HepG2 (cell line): ENCODE data around the gene GOT2. TPM values are rescaled to one million over a fixed set of nuclear protein-coding genes. Genes with fewer than 3 reads are reported as not detected.
A peak's percentile ranks its signal among the peaks of the same experiment; 100 is the strongest.

Experiments
- ATAC-seq: fragments of 200-7000 bp; cut with Tn5 transposase; 3 replicates; pipeline ENCODE4 v1.9.1; 2020; ENCODE audit warnings: mild to moderate bottlenecking, moderate library complexity
- BruUV-seq: library from RNA; stranded (reverse); fragments of 400-500 nt; replicated peaks from 2 replicates; lab custom pipeline; 2021; lab: Mats Ljungman, UMichigan
- CTCF ChIA-PET: fragments of 300-600 bp; formaldehyde crosslinking; extraction: SDS; loops from one replicate; lab custom pipeline; 2021; ENCODE audit warnings: low total read pairs, inconsistent platforms, low intra/inter-chr PET ratio; lab: Yijun Ruan, JAX
- POLR2A ChIA-PET: fragments of 350-600 bp; sonication (Branson Sonifier 250); formaldehyde crosslinking; loops from one replicate; lab custom pipeline; 2020; ENCODE audit warnings: antibody characterized with exemption, inconsistent platforms; lab: Yijun Ruan, JAX
- DNase-seq: peaks from one replicate; pipeline ENCODE4 v3.0.0-alpha.2; 2015; ENCODE audit warnings: low spot score
- FAIRE-seq: peaks from 3 replicates; lab custom pipeline; 2011; peaks lifted over from hg19 to GRCh38; lab: Jason Lieb, UNC
- H2AFZ ChIP-seq: one replicate; pipeline ENCODE4 v1.6.1; 2011; ENCODE audit warnings: low read length, inconsistent platforms
- H3K27ac ChIP-seq: fragments of 300-600 bp; 3 replicates; pipeline ENCODE4 v1.8.0; 2011; ENCODE audit warnings: mixed run types, mild to moderate bottlenecking, mixed read lengths, low read length, inconsistent platforms; ENCODE audit not compliant: insufficient read depth; ENCODE audit errors: extremely low read length
- H3K27me3 ChIP-seq, 2 experiments: fragments of 200-600 bp in 1 of 2; 2 replicates in 1 of 2; 3 replicates in 1 of 2; pipeline versions ENCODE4 v1.6.0 to v1.8.0; 2011; ENCODE audit warnings: low read length in 2 of 2, mild to moderate bottlenecking in 2 of 2, moderate library complexity in 2 of 2, inconsistent platforms in 1 of 2; ENCODE audit not compliant: insufficient read depth in 2 of 2, control insufficient read depth in 1 of 2
- H3K36me3 ChIP-seq, 2 experiments: fragments of 200-600 bp in 1 of 2; replicated peaks in 1 of 2; 2 replicates in 1 of 2; 3 replicates in 1 of 2; pipeline versions ENCODE4 v1.5.1 to v1.8.0; 2011; ENCODE audit warnings: low read length in 2 of 2, inconsistent platforms in 1 of 2; ENCODE audit not compliant: insufficient read depth in 2 of 2, control insufficient read depth in 1 of 2
- H3K4me1 ChIP-seq: 2 replicates; pipeline ENCODE4 v1.5.1; 2012; ENCODE audit warnings: low read length, inconsistent platforms; ENCODE audit not compliant: insufficient read depth
- H3K4me2 ChIP-seq: 2 replicates; pipeline ENCODE4 v1.6.0; 2011; ENCODE audit warnings: low read depth, low read length, inconsistent platforms
- H3K4me3 ChIP-seq, 3 experiments: fragments of 200-600 bp in 1 of 3; sonication (generic), shearing (Covaris generic) in 1 of 3; replicated peaks in 1 of 3; 2 replicates each; pipeline ENCODE4 v1.5.1; 2011 to 2016; ENCODE audit warnings: low read length in 3 of 3, inconsistent platforms in 2 of 3, low read depth in 2 of 3, mild to moderate bottlenecking in 2 of 3, control low read depth in 1 of 3, mixed read lengths in 1 of 3; ENCODE audit not compliant: insufficient read depth in 1 of 3
- H3K79me2 ChIP-seq: one replicate; pipeline ENCODE4 v1.6.1; 2011; ENCODE audit warnings: low read length, inconsistent platforms; ENCODE audit not compliant: insufficient read depth
- H3K9ac ChIP-seq: 2 replicates; pipeline ENCODE4 v1.6.0; 2011; ENCODE audit warnings: mild to moderate bottlenecking, low read depth, low read length, inconsistent platforms; ENCODE audit not compliant: insufficient read depth
- H3K9me3 ChIP-seq: 2 replicates; pipeline ENCODE4 v1.5.1; 2012; ENCODE audit warnings: mild to moderate bottlenecking, low read length
- H4K20me1 ChIP-seq: 2 replicates; pipeline ENCODE4 v1.6.0; 2011; ENCODE audit warnings: inconsistent platforms, mild to moderate bottlenecking, low read length, moderate library complexity; ENCODE audit not compliant: insufficient read depth
- ARNTL ChIP-seq: sonication (generic); formaldehyde crosslinking; IDR thresholded peaks from 2 replicates; pipeline ENCODE4 v1.4.0; 2020; ENCODE audit warnings: mild to moderate bottlenecking, missing genetic modification reagents
- CEBPG ChIP-seq: IDR thresholded peaks from 2 replicates; pipeline ENCODE4 v1.6.1; 2016
- MED8 ChIP-seq: sonication (generic); formaldehyde crosslinking; IDR thresholded peaks from 2 replicates; pipeline ENCODE4 v1.8.1; 2023; ENCODE audit warnings: mild to moderate bottlenecking, missing genetic modification reagents; ENCODE audit not compliant: insufficient replicate concordance
- PLSCR1 ChIP-seq: sonication (generic); formaldehyde crosslinking; IDR thresholded peaks from 2 replicates; pipeline ENCODE4 v1.5.0; 2020; ENCODE audit warnings: missing genetic modification reagents, mild to moderate bottlenecking, borderline replicate concordance
- RFX1 ChIP-seq: fragments of 450-650 bp; IDR thresholded peaks from 2 replicates; pipeline ENCODE4 v1.6.1; 2017
- TERF1 ChIP-seq: sonication (generic); formaldehyde crosslinking; IDR thresholded peaks from 2 replicates; pipeline ENCODE4 v1.8.0; 2022; ENCODE audit warnings: mild to moderate bottlenecking, missing genetic modification reagents, moderate library complexity
- ZNF143 ChIP-seq: sonication (generic); formaldehyde crosslinking; IDR thresholded peaks from 2 replicates; pipeline ENCODE4 v1.4.0; 2020; ENCODE audit warnings: missing genetic modification reagents
- ZNF205 ChIP-seq: IDR thresholded peaks from 2 replicates; pipeline ENCODE4 v1.6.1; 2018; ENCODE audit warnings: missing biosample characterization, missing genetic modification reagents
- ZNF326 ChIP-seq: sonication (generic); formaldehyde crosslinking; IDR thresholded peaks from 2 replicates; pipeline ENCODE4 v1.4.0; 2020; ENCODE audit warnings: missing genetic modification reagents, borderline replicate concordance
- ZNF629 ChIP-seq: sonication (generic); formaldehyde crosslinking; conservative IDR thresholded peaks from 2 replicates; pipeline ENCODE4 v1.5.0; 2020; ENCODE audit warnings: missing genetic modification reagents
- ZSCAN29 ChIP-seq: sonication (generic); formaldehyde crosslinking; conservative IDR thresholded peaks from 2 replicates; pipeline ENCODE4 v1.4.0; 2020; ENCODE audit warnings: mild to moderate bottlenecking, missing genetic modification reagents
- ZSCAN31 ChIP-seq: sonication (generic); formaldehyde crosslinking; IDR thresholded peaks from 2 replicates; pipeline ENCODE4 v1.5.0; 2020; ENCODE audit warnings: low read depth, mild to moderate bottlenecking, missing genetic modification reagents
- WGBS: methylation state at CpG from one replicate; pipeline ENCODE4 v1.1.6; 2017; ENCODE audit warnings: low lambda C conversion rate; 5-methylcytosine and 5-hydroxymethylcytosine counted together
- in situ Hi-C: cut with HindIII; loops from 2 replicates; pipeline ENCODE4 v1.10.0; 2017; ENCODE audit warnings: low pct_unique_long_range_greater_than_20kb; ENCODE audit not compliant: extremely low pct_ligation_motif_present
- intact Hi-C: fragments of 100-400 bp; cut with micrococcal nuclease; formaldehyde crosslinking; loops from one replicate; pipeline ENCODE4 v1.10.0; 2022; ENCODE audit not compliant: unreplicated experiment
- polyA plus RNA-seq, 8 experiments: library from polyadenylated mRNA; depleted of rRNA in 3 of 8; stranded (reverse) in 7 of 8; unstranded in 1 of 8; fragments of >200 nt; fragmentation: Illumina TruSeq in 4 of 8; extraction: Trizol in 4 of 8; gene quantifications; 2 replicates each; pipeline versions ENCODE4 v1.2.1 to v1.2.3, GENCODE V29; 2011 to 2016; ENCODE audit warnings: low read depth in 4 of 8, missing spikeins in 1 of 8, mixed read lengths in 1 of 8; ENCODE audit not compliant: insufficient read depth in 1 of 8
- total RNA-seq, 5 experiments: library from RNA; depleted of rRNA; stranded (reverse); fragments of >200 nt; fragmentation: Illumina TruSeq; extraction: Trizol; gene quantifications; 2 replicates each; pipeline ENCODE4 v1.2.3, GENCODE V29; 2016; ENCODE audit warnings: low read depth in 1 of 5

Gene GOT2
- total and polyA plus RNA-seq, 2 of the 13 experiments (the other 11 are each of a cell fraction or from before 2014, with no cell fraction given), result 32.6 to 121 TPM

GRCh38 chr16:58678716-58679115 lies 55.4 kb downstream of the GOT2 start (continued):
- no peak for TF ChIP-seq ARNTL (CRISPR knock-in tag)
- TF ChIP-seq, all 625 proteins: peak for 3

- H3K27me3 ChIP-seq, result no peaks in the 10 kb centered on the region
- H3K27ac ChIP-seq, result no peak overlapping the region
- H3K9me3 ChIP-seq, result no peaks in the 10 kb centered on the region
- ATAC-seq, result no peak
- WGBS, result 93% methylated on average over 4 of the region's 4 CpGs
- TF ChIP-seq ZNF326 (CRISPR knock-in tag) (no peak), ZNF143 (no peak)
- no TSS peak for BruUV-seq
- ChIA-PET CTCF (interaction anchor here (1.3 kb wide), 1 partner anchor 78 kb away, joined by 9 read pairs; no protein-coding TSS in a partner anchor), POLR2A (no interaction called here)
- peaks cover 6% of the 10 kb centered on the region for H3K4me1 ChIP-seq
- no peak for FAIRE-seq
- no peak overlapping the region for H3K9ac ChIP-seq
- H3K4me3 ChIP-seq, result no peak overlapping the region
- no peak for DNase-seq
- in situ Hi-C loops (no loop called here), intact Hi-C loops (loop anchor here (1.0 kb wide), 1 partner anchor 78 kb away; no protein-coding TSS in a partner anchor)
- peaks cover 2% of the 10 kb centered on the region for H3K79me2 ChIP-seq
- H4K20me1 ChIP-seq, result no peaks in the 10 kb centered on the region
- H3K4me2 ChIP-seq, result no peak overlapping the region
- peaks cover 9 to 33% of the 10 kb centered on the region in 2 experiments for H3K36me3 ChIP-seq
- no peak overlapping the region for H2AFZ ChIP-seq
Measured at GRCh38 chr16:58678269-58678668, 55.8 kb downstream of the GOT2 start.

- H3K9ac ChIP-seq, result no peak overlapping the region
- POLR2A ChIA-PET, result no interaction called here
- intact Hi-C loops (no loop called here), in situ Hi-C loops (no loop called here)
- H4K20me1 ChIP-seq, result no peaks in the 10 kb centered on the region
- DNase-seq (no peak), ATAC-seq (no peak), FAIRE-seq (no peak)
- no peaks in the 10 kb centered on the region for H3K79me2 ChIP-seq
- CTCF ChIA-PET, result no interaction called here
- no peak overlapping the region for H3K4me3 ChIP-seq
- no peaks in the 10 kb centered on the region for H3K9me3 ChIP-seq
- no peak overlapping the region for H3K4me2 ChIP-seq
- H3K36me3 ChIP-seq, result peaks cover 4 to 12% of the 10 kb centered on the region in 2 experiments; a peak in 3 of 5 replicates
- TF ChIP-seq CEBPG, result no peak
- TF ChIP-seq PLSCR1 (CRISPR knock-in tag), result no peak
- TF ChIP-seq TERF1 (CRISPR knock-in tag), result no peak
- TF ChIP-seq ZNF629 (CRISPR knock-in tag), result peak; percentile 78
- no peak for TF ChIP-seq RFX1
- no peak for TF ChIP-seq ZSCAN31
- TF ChIP-seq MED8, result no peak
- no peak for TF ChIP-seq ZSCAN29 (CRISPR knock-in tag)
- TF ChIP-seq ZNF205 (CRISPR knock-in tag), result no peak
- H2AFZ ChIP-seq, result no peak overlapping the region
- no peak overlapping the region for H3K27ac ChIP-seq
- BruUV-seq, result no TSS peak
- no peaks in the 10 kb centered on the region for H3K4me1 ChIP-seq
- no peaks in the 10 kb centered on the region; a peak in 1 of 5 replicates for H3K27me3 ChIP-seq
- WGBS, result 94% methylated on average over 8 of the region's 18 CpGs
Measured at GRCh38 chr16:58670946-58671583, 63.1 kb downstream of the GOT2 start.
